B cell (primary cell): ENCODE results near the gene MAD2L1BP. TPM values are rescaled to one million over a fixed set of nuclear protein-coding genes. Genes with fewer than 3 reads are reported as not detected.

Experiments
- ATAC-seq: fragments of 200-7000 bp; cut with Tn5 transposase; one replicate; pipeline ENCODE4 v1.10.0; 2021; ENCODE audit warnings: low read depth, mild to moderate bottlenecking, moderate number of reproducible peaks, moderate library complexity
- CTCF ChIA-PET: fragments of 350-600 bp; sonication (Branson Sonifier 250); formaldehyde crosslinking; loops from one replicate; lab custom pipeline; 2021; ENCODE audit warnings: antibody characterized with exemption, inconsistent platforms; lab: Charles Lee
- POLR2A ChIA-PET: fragments of 350-600 bp; sonication (Branson Sonifier 250); formaldehyde crosslinking; loops from one replicate; lab custom pipeline; 2021; ENCODE audit warnings: antibody characterized with exemption; lab: Charles Lee
- DNase-seq: peaks from one replicate; pipeline ENCODE4 v3.0.0; 2013
- H2AFZ ChIP-seq: 2 replicates; pipeline ENCODE4 v1.6.1; 2012; ENCODE audit warnings: mild to moderate bottlenecking, low read depth, low read length; ENCODE audit not compliant: insufficient read depth, poor library complexity, severe bottlenecking
- H3K27ac ChIP-seq, 2 donors: 1 replicate in 1 of 2; 2 replicates in 1 of 2; pipeline ENCODE4 v1.5.1; 2012 to 2013; ENCODE audit warnings: low read length in 2 of 2, mild to moderate bottlenecking in 2 of 2, moderate library complexity in 1 of 2
- H3K27me3 ChIP-seq, 4 experiments: fragments of 200-600 bp in 1 of 4; sonication (generic) in 1 of 4; replicated peaks in 1 of 4; 1 replicate in 2 of 4; 2 replicates in 2 of 4; pipeline versions ENCODE4 v1.6.1 to v1.7.0; 2013 to 2016; ENCODE audit warnings: low read length in 3 of 4, mild to moderate bottlenecking in 2 of 4, mixed read lengths in 1 of 4, moderate library complexity in 1 of 4; ENCODE audit not compliant: insufficient read depth in 4 of 4, control insufficient read depth in 3 of 4; ENCODE audit errors: control extremely low read depth in 1 of 4
- H3K36me3 ChIP-seq, 2 experiments: replicated peaks in 1 of 2; 1 replicate in 1 of 2; 2 replicates in 1 of 2; pipeline versions ENCODE4 v1.6.1 to v1.7.1; 2013; ENCODE audit warnings: low read length in 1 of 2; ENCODE audit not compliant: insufficient read depth in 2 of 2, control insufficient read depth in 1 of 2; ENCODE audit errors: control extremely low read depth in 1 of 2, extremely low read depth in 1 of 2
- H3K4me1 ChIP-seq, 2 donors: fragments of 200-600 bp in 1 of 2; sonication (generic) in 1 of 2; 1 replicate in 1 of 2; 2 replicates in 1 of 2; pipeline versions ENCODE4 v1.5.1 to v1.6.1; 2013 to 2017; ENCODE audit warnings: low read length in 2 of 2; ENCODE audit not compliant: control insufficient read depth in 2 of 2, insufficient read depth in 2 of 2
- H3K4me2 ChIP-seq: replicated peaks from 2 replicates; pipeline ENCODE3; 2012; ENCODE audit warnings: mild to moderate bottlenecking, low read depth, low read length; ENCODE audit not compliant: poor library complexity, severe bottlenecking
- H3K4me3 ChIP-seq, 5 experiments: fragments of 200-600 bp in 1 of 5; sonication (generic) in 1 of 5; 1 replicate in 3 of 5; 2 replicates in 2 of 5; pipeline versions ENCODE4 v1.5.1 to v1.7.0; 2011 to 2016; ENCODE audit warnings: low read length in 4 of 5, mild to moderate bottlenecking in 4 of 5, low read depth in 2 of 5, control low read depth in 1 of 5, moderate library complexity in 1 of 5; ENCODE audit not compliant: insufficient read depth in 1 of 5; ENCODE audit errors: control extremely low read depth in 1 of 5, extremely low read depth in 1 of 5
- H3K79me2 ChIP-seq: fragments of 200-600 bp; sonication (generic); one replicate; pipeline ENCODE4 v1.6.0; 2016; ENCODE audit warnings: low read length; ENCODE audit not compliant: control insufficient read depth, insufficient read depth
- H3K9ac ChIP-seq: fragments of 200-600 bp; sonication (generic); 2 replicates; pipeline ENCODE4 v1.6.1; 2017; ENCODE audit warnings: mild to moderate bottlenecking, low read length, moderate library complexity
- H3K9me3 ChIP-seq, 3 donors: one replicate each; pipeline versions ENCODE4 v1.6.1 to v1.7.1; 2013; ENCODE audit warnings: low read length in 2 of 3; ENCODE audit not compliant: control insufficient read depth in 2 of 3, insufficient read depth in 1 of 3; ENCODE audit errors: control extremely low read depth in 1 of 3
- H4K20me1 ChIP-seq: 2 replicates; pipeline ENCODE4 v1.6.0; 2012; ENCODE audit warnings: mild to moderate bottlenecking, low read length; ENCODE audit not compliant: insufficient read depth, control insufficient read depth, poor library complexity, severe bottlenecking
- H3K27ac Mint-ChIP-seq: one replicate; pipeline ENCODE4 v1.8.0; 2021; ENCODE audit warnings: mixed read lengths
- H3K27me3 Mint-ChIP-seq: one replicate; pipeline ENCODE4 v1.8.0; 2021; ENCODE audit warnings: mixed read lengths
- H3K4me1 Mint-ChIP-seq: one replicate; pipeline ENCODE4 v1.8.0; 2021; ENCODE audit warnings: mixed read lengths
- H3K4me3 Mint-ChIP-seq: one replicate; pipeline ENCODE4 v1.8.0; 2021; ENCODE audit warnings: mixed read lengths
- H3K9me3 Mint-ChIP-seq: one replicate; pipeline ENCODE4 v1.8.0; 2022; ENCODE audit warnings: mixed read lengths; ENCODE audit not compliant: insufficient read depth
- EZH2 ChIP-seq: IDR thresholded peaks from 2 replicates; pipeline ENCODE4 v1.6.1; 2012; ENCODE audit warnings: borderline replicate concordance, low read depth, mild to moderate bottlenecking, moderate library complexity, low read length; ENCODE audit not compliant: insufficient read depth, poor library complexity, severe bottlenecking
- WGBS: methylation state at CpG from one replicate; pipeline ENCODE4 v1.1.5; 2013; ENCODE audit warnings: missing lambda C conversion rate; ENCODE audit not compliant: insufficient coverage; 5-methylcytosine and 5-hydroxymethylcytosine counted together
- intact Hi-C: fragments of 100-400 bp; cut with micrococcal nuclease; formaldehyde crosslinking; loops from one replicate; pipeline ENCODE4 v1.10.0; 2022
- polyA plus RNA-seq: library from polyadenylated mRNA; depleted of rRNA; stranded (reverse); fragments of >200 nt; gene quantifications from 2 replicates; pipeline ENCODE4 v1.2.3, GENCODE V29; 2012
- total RNA-seq, 2 donors: library from RNA; stranded (reverse); fragments of 120-200 nt in 1 of 2; gene quantifications; 1 replicate in 1 of 2; 2 replicates in 1 of 2; pipeline versions ENCODE4 v1.2.3 to v1.2.4, GENCODE V29; 2013 to 2022
- TF ChIP-seq, protein P1 (sequence below): fragments of 200-600 bp; IDR thresholded peaks from one replicate; pipeline ENCODE4 v1.8.0; 2022; ENCODE audit warnings: antibody characterized with exemption, mild to moderate bottlenecking

Gene MAD2L1BP
- total and polyA plus RNA-seq, 2 donors (not counting 1 experiment from before 2014, with no cell fraction given): 32.7 to 35.4 TPM

DNA sequence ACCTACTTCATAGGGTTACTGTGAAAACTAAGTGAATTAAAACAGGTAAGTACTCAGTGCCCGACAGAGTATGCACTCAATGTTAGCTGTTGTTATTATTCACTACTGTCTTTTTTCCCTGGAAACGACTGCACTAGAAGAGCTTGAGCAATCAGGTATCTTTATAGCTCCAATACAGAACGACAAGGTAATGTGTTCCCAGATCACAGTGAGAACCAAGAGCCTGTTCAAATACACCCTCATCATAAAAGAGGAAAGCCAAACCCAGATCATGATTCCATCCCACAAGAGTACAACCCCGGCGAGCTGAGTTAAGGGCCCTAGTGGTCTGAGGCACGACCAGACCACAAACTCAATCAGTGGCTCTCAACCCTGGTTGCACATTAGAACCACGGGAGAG, 42.1 kb downstream of the MAD2L1BP start:
- Mint-ChIP-seq H3K4me1 (peaks cover 7% of the 10 kb centered on the region), H3K9me3 (no peaks in the 10 kb centered on the region), H3K27me3 (no peaks in the 10 kb centered on the region), H3K27ac (no peak overlapping the region), H3K4me3 (no peak overlapping the region)
- POLR2A ChIA-PET: no interaction called here
- 96% methylated on average over 6 of the region's 7 CpGs for WGBS
- H3K4me1 ChIP-seq: no peaks in the 10 kb centered on the region
- peaks cover 66% of the 10 kb centered on the region for H4K20me1 ChIP-seq
- TF ChIP-seq, protein P1, sequence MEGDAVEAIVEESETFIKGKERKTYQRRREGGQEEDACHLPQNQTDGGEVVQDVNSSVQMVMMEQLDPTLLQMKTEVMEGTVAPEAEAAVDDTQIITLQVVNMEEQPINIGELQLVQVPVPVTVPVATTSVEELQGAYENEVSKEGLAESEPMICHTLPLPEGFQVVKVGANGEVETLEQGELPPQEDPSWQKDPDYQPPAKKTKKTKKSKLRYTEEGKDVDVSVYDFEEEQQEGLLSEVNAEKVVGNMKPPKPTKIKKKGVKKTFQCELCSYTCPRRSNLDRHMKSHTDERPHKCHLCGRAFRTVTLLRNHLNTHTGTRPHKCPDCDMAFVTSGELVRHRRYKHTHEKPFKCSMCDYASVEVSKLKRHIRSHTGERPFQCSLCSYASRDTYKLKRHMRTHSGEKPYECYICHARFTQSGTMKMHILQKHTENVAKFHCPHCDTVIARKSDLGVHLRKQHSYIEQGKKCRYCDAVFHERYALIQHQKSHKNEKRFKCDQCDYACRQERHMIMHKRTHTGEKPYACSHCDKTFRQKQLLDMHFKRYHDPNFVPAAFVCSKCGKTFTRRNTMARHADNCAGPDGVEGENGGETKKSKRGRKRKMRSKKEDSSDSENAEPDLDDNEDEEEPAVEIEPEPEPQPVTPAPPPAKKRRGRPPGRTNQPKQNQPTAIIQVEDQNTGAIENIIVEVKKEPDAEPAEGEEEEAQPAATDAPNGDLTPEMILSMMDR: no peak
- TF ChIP-seq EZH2: no peak
- DNase-seq (no peak), ATAC-seq (no peak)
- no peak overlapping the region for H3K9ac ChIP-seq
- H3K4me3 ChIP-seq: no peak overlapping the region
- peaks cover 37% of the 10 kb centered on the region for H3K79me2 ChIP-seq
- H3K27me3 ChIP-seq: no peaks in the 10 kb centered on the region
- no peak overlapping the region for H2AFZ ChIP-seq
- no peak overlapping the region for H3K4me2 ChIP-seq
- CTCF ChIA-PET: interaction anchor here (1.2 to 2.6 kb wide), 2 partner anchors 10 kb away, joined by 3 to 20 read pairs; partner anchors contain the start of gene MRPS18A
- no peak overlapping the region for H3K27ac ChIP-seq
- H3K36me3 ChIP-seq: peaks cover 28 to 83% of the 10 kb centered on the region in 2 experiments
- intact Hi-C loops: no loop called here
- H3K9me3 ChIP-seq: no peaks in the 10 kb centered on the region

DNA sequence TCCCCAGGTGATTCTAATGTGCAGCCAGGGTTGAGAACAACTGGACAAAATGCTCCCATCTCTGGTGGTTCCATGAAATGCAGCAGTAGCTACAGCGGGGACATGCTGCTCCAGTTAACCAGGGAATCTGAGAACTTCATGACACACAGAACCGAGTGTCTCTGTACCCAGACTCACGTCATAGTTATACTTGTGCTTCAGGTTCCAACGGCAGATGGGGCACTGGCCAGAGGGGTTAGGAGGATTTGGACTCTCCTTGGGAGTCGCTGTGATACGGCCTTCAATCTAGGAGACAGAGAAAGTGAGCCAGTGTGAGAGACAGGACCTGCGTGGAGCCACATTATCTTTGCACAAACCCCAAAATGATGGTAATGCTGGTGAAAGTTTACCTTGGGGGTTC, 42.7 kb downstream of the MAD2L1BP start:
- H3K4me3 Mint-ChIP-seq: no peak overlapping the region
- H3K27me3 Mint-ChIP-seq: no peaks in the 10 kb centered on the region
- ChIA-PET CTCF (interaction anchor here (1.0 to 2.6 kb wide), 3 partner anchors 10 to 393 kb away, joined by 3 to 20 read pairs (median 3); partner anchors contain the start of gene MRPS18A), POLR2A (no interaction called here)
- Histone ChIP-seq H3K4me1 (peaks cover 3% of the 10 kb centered on the region in 2 donors), H3K36me3 (peaks cover 28 to 89% of the 10 kb centered on the region in 2 experiments), H3K4me3 (no peak overlapping the region), H2AFZ (no peak overlapping the region), H3K79me2 (peaks cover 43% of the 10 kb centered on the region), H3K27me3 (no peaks in the 10 kb centered on the region), H3K27ac (no peak overlapping the region), H3K4me2 (no peak overlapping the region), H3K9me3 (no peaks in the 10 kb centered on the region), H3K9ac (no peak overlapping the region), H4K20me1 (peaks cover 72% of the 10 kb centered on the region)
- no peak for TF ChIP-seq EZH2
- TF ChIP-seq, protein P1: no peak
- DNase-seq (no peak), ATAC-seq (no peak)
- intact Hi-C loops: no loop called here
- H3K9me3 Mint-ChIP-seq: no peaks in the 10 kb centered on the region
- WGBS: 98% methylated on average over 7 of the region's 7 CpGs
- H3K4me1 Mint-ChIP-seq: peaks cover 12% of the 10 kb centered on the region
- H3K27ac Mint-ChIP-seq: no peak overlapping the region
